Epithelial cell of esophagus (primary cell): ENCODE results near the gene ACVR1C.

ENCODE experiments used
- DNase-seq: peaks from one replicate; pipeline ENCODE4 v3.0.0; 2010; ENCODE audit warnings: low read depth
- H3K4me3 ChIP-seq: 2 replicates; pipeline ENCODE4 v1.5.1; 2011; ENCODE audit warnings: mild to moderate bottlenecking, low read length, control low read depth
- CTCF ChIP-seq: IDR thresholded peaks from 2 replicates; pipeline ENCODE4 v1.5.1; 2011; ENCODE audit warnings: low read depth, mild to moderate bottlenecking, low read length, control low read depth, inconsistent platforms; ENCODE audit not compliant: insufficient read depth; ENCODE audit errors: missing control alignments

Gene ACVR1C

GRCh38 chr2:157611110-157611509, 17.6 kb downstream of the ACVR1C start:
- TF ChIP-seq CTCF: no peak
- no peak overlapping the region for H3K4me3 ChIP-seq
- no peak for DNase-seq

GRCh38 chr2:157606534-157606933, 22.1 kb downstream of the ACVR1C start:
- TF ChIP-seq CTCF: no peak
- no peak for DNase-seq
- H3K4me3 ChIP-seq: no peak overlapping the region

GRCh38 chr2:157603198-157603597, 25.5 kb downstream of the ACVR1C start:
- TF ChIP-seq CTCF: no peak
- no peak for DNase-seq
- no peak overlapping the region for H3K4me3 ChIP-seq

GRCh38 chr2:157601807-157602206, 26.9 kb downstream of the ACVR1C start:
- DNase-seq: no peak
- no peak for TF ChIP-seq CTCF
- no peak overlapping the region for H3K4me3 ChIP-seq

GRCh38 chr2:157596992-157597681, 31.5 kb downstream of the ACVR1C start:
- no peak overlapping the region for H3K4me3 ChIP-seq
- peak; percentile 32 for DNase-seq
- TF ChIP-seq CTCF: peak; percentile 67

GRCh38 chr2:157593411-157593810, 35.3 kb downstream of the ACVR1C start:
- DNase-seq: no peak
- no peak overlapping the region for H3K4me3 ChIP-seq
- TF ChIP-seq CTCF: no peak

GRCh38 chr2:157592948-157593347, 35.7 kb downstream of the ACVR1C start:
- DNase-seq: peak; percentile 23
- peak; percentile 23 for TF ChIP-seq CTCF
- H3K4me3 ChIP-seq: no peak overlapping the region
